Fibroblast of lung (primary cell): ENCODE data around the gene NR2E1. TPM values are rescaled to one million over a fixed set of nuclear protein-coding genes. Genes with fewer than 3 reads are reported as not detected.

ENCODE experiments used
- DNase-seq, 2 donors: peaks; one replicate each; pipeline versions ENCODE4 v3.0.0 to v3.0.0-alpha.2; 2010; ENCODE audit warnings: low read depth in 2 of 2
- H2AFZ ChIP-seq: 2 replicates; pipeline ENCODE4 v1.5.1; 2012; ENCODE audit warnings: low read length, control low read depth, inconsistent platforms
- H3K27ac ChIP-seq: 2 replicates; pipeline ENCODE4 v1.5.1; 2011; ENCODE audit warnings: low read length, control low read depth; ENCODE audit not compliant: insufficient read depth
- H3K27me3 ChIP-seq: 2 replicates; pipeline ENCODE4 v1.5.1; 2011; ENCODE audit warnings: mild to moderate bottlenecking, low read length; ENCODE audit not compliant: control insufficient read depth, insufficient read depth
- H3K36me3 ChIP-seq: 2 replicates; pipeline ENCODE4 v1.5.1; 2011; ENCODE audit warnings: low read length; ENCODE audit not compliant: control insufficient read depth, insufficient read depth
- H3K4me1 ChIP-seq: 2 replicates; pipeline ENCODE4 v1.5.1; 2011; ENCODE audit warnings: low read length; ENCODE audit not compliant: control insufficient read depth, insufficient read depth; ENCODE audit errors: extremely low read depth
- H3K4me2 ChIP-seq: 2 replicates; pipeline ENCODE4 v1.5.1; 2011; ENCODE audit warnings: low read length, control low read depth; ENCODE audit not compliant: insufficient read depth; ENCODE audit errors: extremely low read depth
- H3K4me3 ChIP-seq, 4 experiments: fragments of 200-600 bp in 1 of 4; sonication (generic) in 1 of 4; replicated peaks in 1 of 4; 2 replicates each; pipeline ENCODE4 v1.5.1; 2011 to 2016; ENCODE audit warnings: low read length in 4 of 4, low read depth in 3 of 4, mild to moderate bottlenecking in 3 of 4, control low read depth in 2 of 4, inconsistent platforms in 1 of 4, mixed read lengths in 1 of 4; ENCODE audit not compliant: insufficient read depth in 1 of 4; ENCODE audit errors: control extremely low read depth in 1 of 4
- H3K79me2 ChIP-seq: 2 replicates; pipeline ENCODE4 v1.5.1; 2012; ENCODE audit warnings: mild to moderate bottlenecking, low read length, inconsistent platforms; ENCODE audit not compliant: control insufficient read depth, insufficient read depth
- H3K9ac ChIP-seq: 2 replicates; pipeline ENCODE4 v1.5.1; 2011; ENCODE audit warnings: mild to moderate bottlenecking, low read length, control low read depth; ENCODE audit not compliant: insufficient read depth
- H3K9me3 ChIP-seq: 2 replicates; pipeline ENCODE4 v1.5.1; 2012; ENCODE audit warnings: low read depth, low read length; ENCODE audit not compliant: control insufficient read depth, insufficient read depth
- H4K20me1 ChIP-seq: 2 replicates; pipeline ENCODE4 v1.5.1; 2011; ENCODE audit warnings: low read length; ENCODE audit not compliant: control insufficient read depth, insufficient read depth; ENCODE audit errors: extremely low read depth
- CTCF ChIP-seq, 2 donors: IDR thresholded peaks in 1 of 2; conservative IDR thresholded peaks in 1 of 2; 1 replicate in 1 of 2; 2 replicates in 1 of 2; pipeline ENCODE4 v1.5.1; 2011 to 2012; ENCODE audit warnings: low read length in 2 of 2, control low read depth in 1 of 2, inconsistent platforms in 1 of 2, low read depth in 1 of 2, mild to moderate bottlenecking in 1 of 2
- EZH2 ChIP-seq: IDR thresholded peaks from 2 replicates; pipeline ENCODE4 v1.5.1; 2012; ENCODE audit warnings: low read length, control low read depth, mild to moderate bottlenecking; ENCODE audit errors: missing control alignments
- polyA plus RNA-seq, 2 donors: library from polyadenylated mRNA; depleted of rRNA in 1 of 2; stranded (reverse) in 1 of 2; unstranded in 1 of 2; fragments of >200 nt; gene quantifications; 2 replicates each; pipeline ENCODE4 v1.2.1, GENCODE V29; 2011 to 2012; ENCODE audit warnings: missing spikeins in 1 of 2
- total RNA-seq: library from RNA; depleted of rRNA; stranded (reverse); fragments of >200 nt; gene quantifications from 2 replicates; pipeline ENCODE4 v1.2.1, GENCODE V29; 2014

The NR2E1 gene
- total and polyA plus RNA-seq, 2 donors (not counting 1 experiment from before 2014, with no cell fraction given): not detected

- Histone ChIP-seq H4K20me1 (no peaks in the 10 kb centered on the region), H3K4me1 (no peaks in the 10 kb centered on the region), H3K27me3 (peaks cover 56% of the 10 kb centered on the region), H3K27ac (no peak overlapping the region), H3K4me3 (no peak overlapping the region), H3K9me3 (no peaks in the 10 kb centered on the region), H3K36me3 (no peaks in the 10 kb centered on the region), H3K4me2 (no peak overlapping the region), H3K79me2 (no peaks in the 10 kb centered on the region), H3K9ac (no peak overlapping the region), H2AFZ (no peak overlapping the region)
- peak; percentile 31 for TF ChIP-seq EZH2
- TF ChIP-seq CTCF (conservative IDR thresholded peaks at IDR 0.05 in 1 of 2, IDR thresholded peaks at IDR 0.05 in 1 of 2; ENCODE audit: low read depth in 1 of 2, low read length in 2 of 2): no peak
- no peak for DNase-seq
These were observed 8.9 kb upstream of the NR2E1 start for GRCh38 chr6:108156938-108157233.

- no peaks in the 10 kb centered on the region for H3K36me3 ChIP-seq
- H3K9me3 ChIP-seq: no peaks in the 10 kb centered on the region
- H3K4me3 ChIP-seq: no peak overlapping the region
- no peak for DNase-seq
- no peak overlapping the region for H2AFZ ChIP-seq
- H4K20me1 ChIP-seq: no peaks in the 10 kb centered on the region
- H3K27me3 ChIP-seq: peaks cover 60% of the 10 kb centered on the region
- no peaks in the 10 kb centered on the region for H3K79me2 ChIP-seq
- H3K4me1 ChIP-seq: no peaks in the 10 kb centered on the region
- H3K27ac ChIP-seq: no peak overlapping the region
- TF ChIP-seq CTCF (conservative IDR thresholded peaks at IDR 0.05 in 1 of 2, IDR thresholded peaks at IDR 0.05 in 1 of 2; ENCODE audit: low read depth in 1 of 2, low read length in 2 of 2) (no peak), EZH2 (peak; percentile 84)
- no peak overlapping the region for H3K4me2 ChIP-seq
- no peak overlapping the region for H3K9ac ChIP-seq
These were observed 8.4 kb upstream of the NR2E1 start for GRCh38 chr6:108157234-108157980.

- H2AFZ ChIP-seq: no peak overlapping the region
- H3K27ac ChIP-seq: no peak overlapping the region
- no peaks in the 10 kb centered on the region for H3K79me2 ChIP-seq
- H3K9me3 ChIP-seq: no peaks in the 10 kb centered on the region
- H3K4me1 ChIP-seq: no peaks in the 10 kb centered on the region
- H4K20me1 ChIP-seq: no peaks in the 10 kb centered on the region
- H3K27me3 ChIP-seq: peaks cover 63% of the 10 kb centered on the region
- no peak for DNase-seq
- no peak overlapping the region for H3K4me3 ChIP-seq
- no peak overlapping the region for H3K4me2 ChIP-seq
- H3K36me3 ChIP-seq: no peaks in the 10 kb centered on the region
- TF ChIP-seq CTCF (conservative IDR thresholded peaks at IDR 0.05 in 1 of 2, IDR thresholded peaks at IDR 0.05 in 1 of 2; ENCODE audit: low read depth in 1 of 2, low read length in 2 of 2) (no peak), EZH2 (peak; percentile 100)
- no peak overlapping the region for H3K9ac ChIP-seq
These were observed 7.8 kb upstream of the NR2E1 start for GRCh38 chr6:108157981-108158525.
